Measurements from ENCODE around the gene TIMM23B.
A peak's percentile ranks its signal among the peaks of the same experiment; 100 is the strongest.
"Not testable (repeated sequence)": the region's sequence is repeated elsewhere in the genome, so short reads cannot be mapped to it uniquely, and the experiment has no call there.

TIMM23B gene

DNA sequence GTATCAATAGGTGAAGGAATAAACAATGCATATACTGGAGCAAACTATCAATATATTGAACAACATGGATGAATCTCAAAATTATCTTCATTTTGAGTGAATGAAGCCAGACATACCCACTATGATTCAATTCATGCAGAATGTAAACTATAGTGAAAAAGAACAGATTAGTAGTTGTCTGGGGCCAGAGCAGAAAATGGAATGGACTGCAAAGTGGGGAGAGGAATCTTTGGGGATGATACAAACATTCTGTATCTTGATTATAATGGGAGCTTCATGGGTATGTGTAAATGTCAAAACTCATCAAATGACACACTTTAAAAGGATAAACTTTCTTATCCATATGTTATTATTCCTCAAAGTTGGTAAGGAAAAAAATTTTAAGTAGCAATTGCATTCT is 23.9 kb upstream of the TIMM23B start:
- H3K4me3 ChIP-seq (ENCODE audit: control insufficient read depth in 1 of 7, extremely low read depth in 1 of 7, insufficient read depth in 4 of 7, low read depth in 2 of 7, low read length in 6 of 7); H3K27ac ChIP-seq (ENCODE audit: insufficient read depth in 1 of 2, low read depth in 1 of 2, low read length in 2 of 2, poor library complexity in 1 of 2, severe bottlenecking in 2 of 2); POLR2A ChIA-PET; H3K27me3 ChIP-seq (replicated peaks in 2 of 5; ENCODE audit: control insufficient read depth in 4 of 5, insufficient read depth in 5 of 5, low read length in 4 of 5); DNase-seq; H3K4me1 ChIP-seq (ENCODE audit: control extremely low read depth in 1 of 4, control insufficient read depth in 4 of 4, insufficient read depth in 4 of 4, low read length in 3 of 4); H3K36me3 ChIP-seq (ENCODE audit: control insufficient read depth in 4 of 4, insufficient read depth in 4 of 4, low read length in 3 of 4); H3K9me3 ChIP-seq (ENCODE audit: control extremely low read depth in 1 of 5, control insufficient read depth in 4 of 5, insufficient read depth in 2 of 5, low read depth in 1 of 5, low read length in 4 of 5); CTCF ChIA-PET: not testable (repeated sequence)

DNA sequence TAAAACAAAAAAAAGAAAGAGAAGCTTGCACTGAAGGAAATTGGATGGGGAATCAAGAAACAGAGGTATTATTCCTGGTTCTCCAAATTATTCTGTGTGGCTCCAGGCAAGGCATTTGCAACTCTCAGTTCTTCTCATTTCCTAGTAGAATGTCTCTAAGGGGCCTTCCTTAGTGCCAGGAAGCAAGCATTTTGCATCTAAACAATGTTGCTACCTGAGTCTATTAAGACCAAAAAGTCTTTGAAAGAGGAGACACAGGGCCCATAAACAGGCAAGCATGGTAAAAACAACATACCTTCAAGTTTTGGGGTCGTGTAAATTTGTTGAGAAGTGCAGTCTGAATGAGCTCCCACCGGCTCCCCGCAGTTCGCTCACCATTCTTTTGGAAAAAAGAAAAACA is 19.8 kb upstream of the TIMM23B start:
- no CpG with 5 or more reads among the region's 4 CpGs for WGBS (ENCODE audit: insufficient coverage)
- H3K9me3 ChIP-seq (ENCODE audit: control extremely low read depth in 1 of 5, control insufficient read depth in 4 of 5, insufficient read depth in 2 of 5, low read depth in 1 of 5, low read length in 4 of 5); CTCF ChIA-PET; H3K27me3 ChIP-seq (replicated peaks in 2 of 5; ENCODE audit: control insufficient read depth in 4 of 5, insufficient read depth in 5 of 5, low read length in 4 of 5); H3K27ac ChIP-seq (ENCODE audit: insufficient read depth in 1 of 2, low read depth in 1 of 2, low read length in 2 of 2, poor library complexity in 1 of 2, severe bottlenecking in 2 of 2); H3K36me3 ChIP-seq (ENCODE audit: control insufficient read depth in 4 of 4, insufficient read depth in 4 of 4, low read length in 3 of 4); H3K4me3 ChIP-seq (ENCODE audit: control insufficient read depth in 1 of 7, extremely low read depth in 1 of 7, insufficient read depth in 4 of 7, low read depth in 2 of 7, low read length in 6 of 7); H3K4me1 ChIP-seq (ENCODE audit: control extremely low read depth in 1 of 4, control insufficient read depth in 4 of 4, insufficient read depth in 4 of 4, low read length in 3 of 4); DNase-seq; POLR2A ChIA-PET: not testable (repeated sequence)

DNA sequence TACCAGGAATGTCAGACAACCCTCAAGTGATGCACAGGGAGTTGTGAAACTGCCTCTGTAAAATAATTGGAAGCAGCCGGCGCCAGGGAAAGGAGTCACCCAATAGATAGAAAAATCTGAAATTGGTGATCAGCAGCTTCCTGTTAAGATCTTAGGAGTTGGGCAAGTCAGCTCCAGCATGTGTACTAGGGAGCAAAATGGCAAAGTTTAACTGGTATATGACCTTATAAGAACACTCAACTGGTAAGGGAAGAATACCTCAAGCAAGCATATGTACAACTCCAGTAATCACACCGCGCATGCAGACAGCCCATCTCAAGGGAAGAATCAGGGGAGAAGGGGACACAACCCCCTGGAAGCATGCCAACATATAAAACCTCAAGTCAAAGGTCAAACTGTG is 18.3 kb upstream of the TIMM23B start:
- H3K4me3 ChIP-seq (ENCODE audit: control insufficient read depth in 1 of 7, extremely low read depth in 1 of 7, insufficient read depth in 4 of 7, low read depth in 2 of 7, low read length in 6 of 7); H3K4me1 ChIP-seq (ENCODE audit: control extremely low read depth in 1 of 4, control insufficient read depth in 4 of 4, insufficient read depth in 4 of 4, low read length in 3 of 4); H3K9me3 ChIP-seq (ENCODE audit: control extremely low read depth in 1 of 5, control insufficient read depth in 4 of 5, insufficient read depth in 2 of 5, low read depth in 1 of 5, low read length in 4 of 5); H3K27ac ChIP-seq (ENCODE audit: insufficient read depth in 1 of 2, low read depth in 1 of 2, low read length in 2 of 2, poor library complexity in 1 of 2, severe bottlenecking in 2 of 2); POLR2A ChIA-PET; CTCF ChIA-PET; H3K27me3 ChIP-seq (replicated peaks in 2 of 5; ENCODE audit: control insufficient read depth in 4 of 5, insufficient read depth in 5 of 5, low read length in 4 of 5); H3K36me3 ChIP-seq (ENCODE audit: control insufficient read depth in 4 of 4, insufficient read depth in 4 of 4, low read length in 3 of 4); DNase-seq: not testable (repeated sequence)
- no CpG with 5 or more reads among the region's 4 CpGs for WGBS (ENCODE audit: insufficient coverage)

DNA sequence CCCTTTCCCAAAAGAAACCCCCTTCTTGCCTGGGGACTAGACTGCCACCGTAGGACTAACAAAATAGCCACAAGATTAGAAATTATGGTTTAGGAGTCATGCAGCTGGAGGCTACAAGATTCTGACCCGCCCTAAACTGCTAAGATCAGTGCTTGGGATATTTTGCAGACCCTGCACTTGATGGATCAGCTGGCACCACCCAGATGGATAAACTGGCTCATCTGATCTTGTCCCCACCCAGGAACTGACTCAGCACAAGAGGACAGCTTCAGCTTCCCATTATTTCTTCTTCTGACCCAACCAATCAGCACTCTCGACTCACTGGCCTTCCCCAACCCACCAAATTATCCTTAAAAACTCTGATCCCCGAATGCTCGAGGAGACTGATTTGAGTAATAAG is 10.6 kb upstream of the TIMM23B start:
- H3K36me3 ChIP-seq (ENCODE audit: control insufficient read depth in 4 of 4, insufficient read depth in 4 of 4, low read length in 3 of 4); H3K9me3 ChIP-seq (ENCODE audit: control extremely low read depth in 1 of 5, control insufficient read depth in 4 of 5, insufficient read depth in 2 of 5, low read depth in 1 of 5, low read length in 4 of 5); H3K4me1 ChIP-seq (ENCODE audit: control extremely low read depth in 1 of 4, control insufficient read depth in 4 of 4, insufficient read depth in 4 of 4, low read length in 3 of 4); H3K27ac ChIP-seq (ENCODE audit: insufficient read depth in 1 of 2, low read depth in 1 of 2, low read length in 2 of 2, poor library complexity in 1 of 2, severe bottlenecking in 2 of 2); CTCF ChIA-PET; POLR2A ChIA-PET; H3K4me3 ChIP-seq (ENCODE audit: control insufficient read depth in 1 of 7, extremely low read depth in 1 of 7, insufficient read depth in 4 of 7, low read depth in 2 of 7, low read length in 6 of 7); H3K27me3 ChIP-seq (replicated peaks in 2 of 5; ENCODE audit: control insufficient read depth in 4 of 5, insufficient read depth in 5 of 5, low read length in 4 of 5); DNase-seq: not testable (repeated sequence)
- WGBS (ENCODE audit: insufficient coverage) = 100% methylated on average over 2 of the region's 5 CpGs

DNA sequence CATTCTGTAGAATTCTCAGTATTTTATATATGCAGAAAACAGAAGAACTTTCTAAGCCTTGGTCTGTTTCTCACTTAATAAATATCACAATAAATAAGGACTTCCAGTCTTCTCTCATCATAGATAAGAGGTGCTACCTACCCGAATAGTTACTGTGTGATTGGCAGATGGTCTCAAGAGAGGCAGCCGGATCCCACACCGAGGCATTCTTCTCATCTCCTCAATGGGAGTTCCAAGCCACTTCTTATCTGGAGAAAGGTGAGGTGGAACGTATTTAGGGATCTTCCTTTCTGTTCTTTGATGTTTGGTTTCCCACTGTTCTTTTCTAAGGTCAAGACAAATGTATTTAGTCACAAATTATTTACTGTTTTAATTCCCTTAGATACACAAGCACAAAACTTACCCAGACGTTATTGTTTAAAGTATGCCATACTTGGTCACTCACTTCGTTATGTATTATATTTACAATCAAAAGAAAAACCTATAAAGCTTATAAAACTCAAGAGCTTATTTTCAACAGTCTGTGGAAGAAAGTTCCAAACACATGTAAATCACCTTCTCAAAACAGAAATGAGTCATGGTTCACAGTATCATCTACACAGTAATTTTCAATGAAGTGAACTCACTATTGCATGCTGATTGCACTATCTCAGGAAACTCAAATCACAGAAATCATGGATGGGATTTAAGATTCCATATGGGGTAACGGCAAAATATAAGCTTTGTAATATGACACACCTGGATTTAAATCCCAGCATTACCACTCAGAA is 9.7 kb upstream of the TIMM23B start:
- H3K9me3 ChIP-seq (ENCODE audit: control extremely low read depth in 1 of 5, control insufficient read depth in 4 of 5, insufficient read depth in 2 of 5, low read depth in 1 of 5, low read length in 4 of 5); POLR2A ChIA-PET; H3K27ac ChIP-seq (ENCODE audit: insufficient read depth in 1 of 2, low read depth in 1 of 2, low read length in 2 of 2, poor library complexity in 1 of 2, severe bottlenecking in 2 of 2); DNase-seq; CTCF ChIA-PET; H3K36me3 ChIP-seq (ENCODE audit: control insufficient read depth in 4 of 4, insufficient read depth in 4 of 4, low read length in 3 of 4); H3K4me3 ChIP-seq (ENCODE audit: control insufficient read depth in 1 of 7, extremely low read depth in 1 of 7, insufficient read depth in 4 of 7, low read depth in 2 of 7, low read length in 6 of 7); H3K27me3 ChIP-seq (replicated peaks in 2 of 5; ENCODE audit: control insufficient read depth in 4 of 5, insufficient read depth in 5 of 5, low read length in 4 of 5); H3K4me1 ChIP-seq (ENCODE audit: control extremely low read depth in 1 of 4, control insufficient read depth in 4 of 4, insufficient read depth in 4 of 4, low read length in 3 of 4): not testable (repeated sequence)
- WGBS (ENCODE audit: insufficient coverage) = no CpG with 5 or more reads among the region's 7 CpGs

DNA sequence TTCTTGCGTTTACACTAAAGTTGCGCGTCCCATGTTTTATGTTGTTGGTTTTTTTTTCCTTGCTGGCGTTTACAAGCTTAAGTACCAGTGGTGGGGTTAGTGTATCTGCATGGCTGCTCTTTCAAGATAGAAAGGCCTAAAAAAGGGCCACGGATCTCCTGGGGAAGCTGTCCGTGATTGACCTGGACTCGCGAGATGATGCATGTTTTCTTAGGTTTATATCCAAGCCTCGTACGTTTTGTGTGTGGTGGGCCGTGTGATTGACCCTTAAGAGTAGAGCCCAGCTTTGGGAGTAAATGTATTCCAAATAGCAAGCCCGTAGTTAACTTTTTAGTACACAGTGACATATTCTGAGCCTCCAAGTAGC is 469 bp downstream of the TIMM23B start:
- peaks cover 3 to 21% (median 6%) of the 10 kb centered on the region in 4 experiments for H3K4me1 ChIP-seq (ENCODE audit: control extremely low read depth in 1 of 4, control insufficient read depth in 4 of 4, insufficient read depth in 4 of 4, low read length in 3 of 4)
- H3K36me3 ChIP-seq (ENCODE audit: control insufficient read depth in 4 of 4, insufficient read depth in 4 of 4, low read length in 3 of 4); POLR2A ChIA-PET; H3K27me3 ChIP-seq (replicated peaks in 2 of 5; ENCODE audit: control insufficient read depth in 4 of 5, insufficient read depth in 5 of 5, low read length in 4 of 5); H3K9me3 ChIP-seq (ENCODE audit: control extremely low read depth in 1 of 5, control insufficient read depth in 4 of 5, insufficient read depth in 2 of 5, low read depth in 1 of 5, low read length in 4 of 5); CTCF ChIA-PET: not testable (repeated sequence)
- H3K4me3 ChIP-seq (ENCODE audit: control insufficient read depth in 1 of 7, extremely low read depth in 1 of 7, insufficient read depth in 4 of 7, low read depth in 2 of 7, low read length in 6 of 7) = peak overlapping the region; percentile 68 to 87 (median 82)
- peak in 2 of 3 donors; percentile 5 to 7 for DNase-seq
- peak overlapping the region; percentile 64 to 85 for H3K27ac ChIP-seq (ENCODE audit: insufficient read depth in 1 of 2, low read depth in 1 of 2, low read length in 2 of 2, poor library complexity in 1 of 2, severe bottlenecking in 2 of 2)
- WGBS (ENCODE audit: insufficient coverage) = 0% methylated on average over 4 of the region's 12 CpGs

DNA sequence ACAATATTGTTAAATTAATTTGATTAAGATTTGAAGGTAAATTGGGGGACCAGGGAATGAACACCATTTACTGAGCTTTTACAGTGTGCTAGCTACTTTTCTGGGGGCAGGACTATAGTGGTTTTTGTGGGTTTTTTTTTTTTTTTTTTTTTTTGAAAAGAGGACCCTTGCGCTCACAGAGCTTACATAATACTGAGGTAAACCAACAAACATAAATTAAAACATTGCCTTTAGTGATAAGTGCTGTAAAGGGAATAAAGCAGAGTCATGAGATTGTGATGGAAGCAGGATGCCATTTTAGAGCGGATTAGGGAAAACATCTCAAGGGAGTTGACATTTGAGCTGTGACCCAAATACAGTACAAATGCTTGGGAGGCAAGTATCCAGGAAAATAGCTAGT is 1.8 kb downstream of the TIMM23B start:
- H3K4me3 ChIP-seq (ENCODE audit: control insufficient read depth in 1 of 7, extremely low read depth in 1 of 7, insufficient read depth in 4 of 7, low read depth in 2 of 7, low read length in 6 of 7); H3K9me3 ChIP-seq (ENCODE audit: control extremely low read depth in 1 of 5, control insufficient read depth in 4 of 5, insufficient read depth in 2 of 5, low read depth in 1 of 5, low read length in 4 of 5); H3K27me3 ChIP-seq (replicated peaks in 2 of 5; ENCODE audit: control insufficient read depth in 4 of 5, insufficient read depth in 5 of 5, low read length in 4 of 5); H3K36me3 ChIP-seq (ENCODE audit: control insufficient read depth in 4 of 4, insufficient read depth in 4 of 4, low read length in 3 of 4); CTCF ChIA-PET; H3K27ac ChIP-seq (ENCODE audit: insufficient read depth in 1 of 2, low read depth in 1 of 2, low read length in 2 of 2, poor library complexity in 1 of 2, severe bottlenecking in 2 of 2); POLR2A ChIA-PET: not testable (repeated sequence)
- H3K4me1 ChIP-seq (ENCODE audit: control extremely low read depth in 1 of 4, control insufficient read depth in 4 of 4, insufficient read depth in 4 of 4, low read length in 3 of 4) = peaks cover 3 to 21% (median 6%) of the 10 kb centered on the region in 4 experiments
- WGBS (ENCODE audit: insufficient coverage) = 15% methylated on average over 1 of the region's 2 CpGs
- peak; percentile 36 to 76 (median 67) for DNase-seq

All from common myeloid progenitor, CD34-positive (primary cell).